Measurements from ENCODE around the gene SEMA3A. TPM values are rescaled to one million over a fixed set of nuclear protein-coding genes. Genes with fewer than 3 reads are reported as not detected.

The SEMA3A gene
- total RNA-seq, 1 donor from 2014 or later, result 134 TPM

GRCh38 chr7:84113286-84113685 lies 81.3 kb downstream of the SEMA3A start:
- H3K27ac ChIP-seq, result peak overlapping the region; percentile 72
- peaks cover 51% of the 10 kb centered on the region for H3K4me1 Mint-ChIP-seq
- no peaks in the 10 kb centered on the region for H3K27me3 ChIP-seq
- no peak for DNase-seq (ENCODE audit: low spot score)
- no peak overlapping the region for H3K4me3 ChIP-seq
- H3F3A ChIP-seq (ENCODE audit: low read depth), result peaks cover 46% of the 10 kb centered on the region
- no peak overlapping the region for H3K9ac ChIP-seq
- peaks cover 3% of the 10 kb centered on the region for H3K27me3 Mint-ChIP-seq (ENCODE audit: insufficient read depth, low read depth)
- no peaks in the 10 kb centered on the region for H3K9me3 ChIP-seq (ENCODE audit: low read depth)
- peaks cover 80% of the 10 kb centered on the region for H3K4me1 ChIP-seq
- peaks cover 10% of the 10 kb centered on the region for H3K36me3 Mint-ChIP-seq
- H2AFZ ChIP-seq (replicated peaks), result no peak overlapping the region
- H4K20me1 ChIP-seq (ENCODE audit: low read depth), result peaks cover 26% of the 10 kb centered on the region
- H3K27ac Mint-ChIP-seq, result no peak overlapping the region
- H3K4me2 ChIP-seq, result no peak overlapping the region
- no peak for TF ChIP-seq EZH2phosphoT487 (IDR thresholded peaks at IDR 0.05)
- no peak for TF ChIP-seq EZH2 (IDR thresholded peaks at IDR 0.05)
- no peak for TF ChIP-seq CTCF (IDR thresholded peaks at IDR 0.05)
- H3K9me3 Mint-ChIP-seq, result no peaks in the 10 kb centered on the region
- peaks cover 6% of the 10 kb centered on the region for H3K36me3 ChIP-seq
- H3K79me2 ChIP-seq (ENCODE audit: low read depth), result peaks cover 49% of the 10 kb centered on the region
- no peak overlapping the region for H3K4me3 Mint-ChIP-seq

GRCh38 chr7:84112771-84113170 lies 81.8 kb downstream of the SEMA3A start:
- H3K27ac ChIP-seq, result peak overlapping the region; percentile 72

GRCh38 chr7:84111842-84112241 lies 82.7 kb downstream of the SEMA3A start:
- Histone ChIP-seq H3K4me3 (no peak overlapping the region), H3K4me1 (peaks cover 78% of the 10 kb centered on the region), H3K27me3 (no peaks in the 10 kb centered on the region), H3K36me3 (peaks cover 6% of the 10 kb centered on the region), H3K4me2 (peak overlapping the region; percentile 21), H3F3A (ENCODE audit: low read depth) (peaks cover 54% of the 10 kb centered on the region), H3K27ac (peak overlapping the region; percentile 3), H3K9ac (no peak overlapping the region), H4K20me1 (ENCODE audit: low read depth) (peaks cover 25% of the 10 kb centered on the region), H3K9me3 (ENCODE audit: low read depth) (no peaks in the 10 kb centered on the region), H2AFZ (replicated peaks) (no peak overlapping the region), H3K79me2 (ENCODE audit: low read depth) (peaks cover 46% of the 10 kb centered on the region)
- H3K36me3 Mint-ChIP-seq, result peaks cover 12% of the 10 kb centered on the region
- no peak for DNase-seq (ENCODE audit: low spot score)
- no peaks in the 10 kb centered on the region for H3K9me3 Mint-ChIP-seq
- H3K4me3 Mint-ChIP-seq, result no peak overlapping the region
- TF ChIP-seq EZH2 (IDR thresholded peaks at IDR 0.05), result no peak
- TF ChIP-seq CTCF (IDR thresholded peaks at IDR 0.05), result no peak
- no peak for TF ChIP-seq EZH2phosphoT487 (IDR thresholded peaks at IDR 0.05)
- H3K27ac Mint-ChIP-seq, result no peak overlapping the region
- peaks cover 57% of the 10 kb centered on the region for H3K4me1 Mint-ChIP-seq
- H3K27me3 Mint-ChIP-seq (ENCODE audit: insufficient read depth, low read depth), result peaks cover 3% of the 10 kb centered on the region

More at GRCh38 chr7:84112771-84113170, 81.8 kb downstream of the SEMA3A start:
- H3F3A ChIP-seq (ENCODE audit: low read depth), result peaks cover 47% of the 10 kb centered on the region
- H3K9me3 ChIP-seq (ENCODE audit: low read depth), result no peaks in the 10 kb centered on the region
- no peak overlapping the region for H3K9ac ChIP-seq
- TF ChIP-seq EZH2 (IDR thresholded peaks at IDR 0.05) (no peak), CTCF (IDR thresholded peaks at IDR 0.05) (no peak), EZH2phosphoT487 (IDR thresholded peaks at IDR 0.05) (no peak)
- DNase-seq (ENCODE audit: low spot score), result no peak
- peaks cover 80% of the 10 kb centered on the region for H3K4me1 ChIP-seq
- Mint-ChIP-seq H3K36me3 (peaks cover 10% of the 10 kb centered on the region), H3K9me3 (no peaks in the 10 kb centered on the region), H3K4me3 (no peak overlapping the region), H3K27ac (no peak overlapping the region), H3K4me1 (peaks cover 54% of the 10 kb centered on the region), H3K27me3 (ENCODE audit: insufficient read depth, low read depth) (peaks cover 3% of the 10 kb centered on the region)
- H3K27me3 ChIP-seq, result no peaks in the 10 kb centered on the region
- H3K36me3 ChIP-seq, result peaks cover 6% of the 10 kb centered on the region
- H3K4me3 ChIP-seq, result no peak overlapping the region
- no peak overlapping the region for H2AFZ ChIP-seq (replicated peaks)
- H3K4me2 ChIP-seq, result no peak overlapping the region
- H3K79me2 ChIP-seq (ENCODE audit: low read depth), result peaks cover 46% of the 10 kb centered on the region
- H4K20me1 ChIP-seq (ENCODE audit: low read depth), result peaks cover 28% of the 10 kb centered on the region
